Spinal cord (tissue), 10 donors: ENCODE data around the gene GUCY2D. TPM values are rescaled to one million over a fixed set of nuclear protein-coding genes. Genes with fewer than 3 reads are reported as not detected.

Source experiments
- DNase-seq, 6 donors: peaks; one replicate each; pipeline versions ENCODE4 v3.0.0 to v3.0.0-alpha.2; 2013 to 2015; ENCODE audit warnings: low spot score in 6 of 6, low read depth in 4 of 6
- H3K27ac ChIP-seq: one replicate; pipeline ENCODE4 v1.5.1; 2013; ENCODE audit warnings: low read depth, low read length, control low read depth
- H3K27me3 ChIP-seq: one replicate; pipeline ENCODE4 v1.6.1; 2013; ENCODE audit warnings: low read length; ENCODE audit not compliant: control insufficient read depth, insufficient read depth
- H3K36me3 ChIP-seq: one replicate; pipeline ENCODE4 v1.6.1; 2013; ENCODE audit warnings: low read length; ENCODE audit not compliant: control insufficient read depth, insufficient read depth
- H3K4me1 ChIP-seq: one replicate; pipeline ENCODE4 v1.6.1; 2013; ENCODE audit warnings: low read length; ENCODE audit not compliant: control insufficient read depth, insufficient read depth
- H3K4me3 ChIP-seq: one replicate; pipeline ENCODE4 v1.5.1; 2013; ENCODE audit warnings: low read depth, low read length, control low read depth
- H3K9me3 ChIP-seq: one replicate; pipeline ENCODE4 v1.6.1; 2013; ENCODE audit warnings: low read length; ENCODE audit not compliant: control insufficient read depth, insufficient read depth
- WGBS: methylation state at CpG from one replicate; pipeline ENCODE4 v1.1.5; 2013; ENCODE audit warnings: missing lambda C conversion rate; ENCODE audit not compliant: insufficient coverage; 5-methylcytosine and 5-hydroxymethylcytosine counted together
- polyA plus RNA-seq, 2 donors: library from polyadenylated mRNA; unstranded; fragments of 120-200 nt; gene quantifications; one replicate each; pipeline ENCODE4 v1.2.1, GENCODE V29; 2013; ENCODE audit not compliant: insufficient read length in 2 of 2
- total RNA-seq, 2 donors: library from RNA; depleted of rRNA in 1 of 2; stranded (reverse); fragments of 120-200 nt in 1 of 2; fragments of >200 nt in 1 of 2; gene quantifications; one replicate each; pipeline versions ENCODE4 v1.2.3 to v1.2.4, GENCODE V29; 2013 to 2014
- donor health status: healthy.

Gene GUCY2D
- total and polyA plus RNA-seq, 4 donors: 0.10 to 2.3 (median 0.61) TPM

GRCh38 chr17:8041249-8041928 lies 39.0 kb downstream of the GUCY2D start:
- 75% methylated on average over 3 of the region's 8 CpGs for WGBS
- Histone ChIP-seq H3K4me3 (no peak overlapping the region), H3K9me3 (no peaks in the 10 kb centered on the region), H3K27me3 (peaks cover 12% of the 10 kb centered on the region), H3K4me1 (peaks cover 12% of the 10 kb centered on the region), H3K36me3 (no peaks in the 10 kb centered on the region), H3K27ac (no peak overlapping the region)
- DNase-seq: peak in 2 of 6 donors; percentile 75 to 92

GRCh38 chr17:8041979-8042378 lies 39.6 kb downstream of the GUCY2D start:
- H3K4me1 ChIP-seq: peaks cover 12% of the 10 kb centered on the region
- peaks cover 12% of the 10 kb centered on the region for H3K27me3 ChIP-seq
- no peak overlapping the region for H3K27ac ChIP-seq
- H3K4me3 ChIP-seq: no peak overlapping the region
- DNase-seq: peak in 1 of 6 donors; percentile 34
- no peaks in the 10 kb centered on the region for H3K36me3 ChIP-seq
- no peaks in the 10 kb centered on the region for H3K9me3 ChIP-seq

- Histone ChIP-seq H3K9me3 (no peaks in the 10 kb centered on the region), H3K4me1 (peaks cover 5% of the 10 kb centered on the region), H3K27ac (no peak overlapping the region), H3K27me3 (no peaks in the 10 kb centered on the region), H3K4me3 (no peak overlapping the region), H3K36me3 (no peaks in the 10 kb centered on the region)
- WGBS: 82% methylated on average over 21 of the region's 24 CpGs
- no peak for DNase-seq
Observed at GRCh38 chr17:8044819-8045810, 42.7 kb downstream of the GUCY2D start.

- no peak for DNase-seq
- H3K4me3 ChIP-seq: no peak overlapping the region
- H3K27ac ChIP-seq: no peak overlapping the region
- no peaks in the 10 kb centered on the region for H3K9me3 ChIP-seq
- H3K27me3 ChIP-seq: no peaks in the 10 kb centered on the region
- 89% methylated on average over 8 of the region's 11 CpGs for WGBS
- H3K36me3 ChIP-seq: no peaks in the 10 kb centered on the region
- no peaks in the 10 kb centered on the region for H3K4me1 ChIP-seq
Observed at GRCh38 chr17:8046306-8046928, 44.0 kb downstream of the GUCY2D start.

- DNase-seq: no peak
- 81% methylated on average over 23 of the region's 24 CpGs for WGBS
- Histone ChIP-seq H3K36me3 (no peaks in the 10 kb centered on the region), H3K9me3 (no peaks in the 10 kb centered on the region), H3K27ac (no peak overlapping the region), H3K4me3 (no peak overlapping the region), H3K4me1 (no peaks in the 10 kb centered on the region), H3K27me3 (peaks cover under 1% of the 10 kb centered on the region)
Observed at GRCh38 chr17:8046929-8047768, 44.7 kb downstream of the GUCY2D start.

- no peaks in the 10 kb centered on the region for H3K9me3 ChIP-seq
- WGBS: 96% methylated on average over 3 of the region's 4 CpGs
- H3K27me3 ChIP-seq: peaks cover 3% of the 10 kb centered on the region
- no peak overlapping the region for H3K4me3 ChIP-seq
- no peaks in the 10 kb centered on the region for H3K4me1 ChIP-seq
- H3K36me3 ChIP-seq: no peaks in the 10 kb centered on the region
- no peak overlapping the region for H3K27ac ChIP-seq
- no peak for DNase-seq
Observed at GRCh38 chr17:8047769-8048110, 45.3 kb downstream of the GUCY2D start.

- Histone ChIP-seq H3K4me3 (no peak overlapping the region), H3K36me3 (no peaks in the 10 kb centered on the region), H3K4me1 (no peaks in the 10 kb centered on the region), H3K27me3 (peaks cover 3% of the 10 kb centered on the region), H3K9me3 (no peaks in the 10 kb centered on the region), H3K27ac (no peak overlapping the region)
- DNase-seq: no peak
- WGBS: 92% methylated on average over 12 of the region's 12 CpGs
Observed at GRCh38 chr17:8048236-8048635, 45.8 kb downstream of the GUCY2D start.

GRCh38 chr17:8048736-8049135 lies 46.3 kb downstream of the GUCY2D start:
- Histone ChIP-seq H3K4me3 (no peak overlapping the region), H3K27ac (no peak overlapping the region), H3K4me1 (no peaks in the 10 kb centered on the region), H3K36me3 (no peaks in the 10 kb centered on the region), H3K27me3 (peaks cover 3% of the 10 kb centered on the region), H3K9me3 (no peaks in the 10 kb centered on the region)
- WGBS: 93% methylated on average over 4 of the region's 8 CpGs
- DNase-seq: no peak

GRCh38 chr17:8051831-8052230 lies 49.4 kb downstream of the GUCY2D start:
- no peaks in the 10 kb centered on the region for H3K9me3 ChIP-seq
- 87% methylated on average over 4 of the region's 7 CpGs for WGBS
- H3K36me3 ChIP-seq: no peaks in the 10 kb centered on the region
- H3K27ac ChIP-seq: no peak overlapping the region
- no peak overlapping the region for H3K4me3 ChIP-seq
- peaks cover 9% of the 10 kb centered on the region for H3K27me3 ChIP-seq
- H3K4me1 ChIP-seq: no peaks in the 10 kb centered on the region
- DNase-seq: no peak
